HG03558 (cell line): ENCODE results near the gene AGTRAP.

ENCODE experiments used
- ATAC-seq: cut with Tn5 transposase; IDR thresholded peaks from one replicate; pipeline ENCODE4 v1.9.1; 2021; ENCODE audit warnings: moderate number of reproducible peaks; ENCODE audit not compliant: unreplicated experiment; ENCODE audit errors: extremely low read depth

AGTRAP gene

GRCh38 chr1:11735854-11736745 is at the start of gene AGTRAP:
Gene AGTRAP, plus strand, starts transcription at chr1:11736136. Its CDS starts 73 bp downstream, at chr1:11736209.
- no peak for ATAC-seq

- no peak for ATAC-seq
These were observed 47.4 kb upstream of the AGTRAP start for GRCh38 chr1:11688506-11688905.

GRCh38 chr1:11690397-11691301 is 45.3 kb upstream of the AGTRAP start:
- no peak for ATAC-seq

GRCh38 chr1:11691302-11691914 is 44.5 kb upstream of the AGTRAP start, which contains the start of gene DRAXIN:
Gene DRAXIN, plus strand, starts transcription at chr1:11691710. Its CDS starts 14,549 bp downstream, at chr1:11706259.
- ATAC-seq, result no peak

GRCh38 chr1:11691928-11692711 is 43.8 kb upstream of the AGTRAP start:
- no peak for ATAC-seq

- no peak for ATAC-seq
These were observed 42.8 kb upstream of the AGTRAP start for GRCh38 chr1:11693024-11693590.

- no peak for ATAC-seq
These were observed 42.0 kb upstream of the AGTRAP start for GRCh38 chr1:11693917-11694316.

- ATAC-seq, result no peak
These were observed 40.1 kb upstream of the AGTRAP start for GRCh38 chr1:11695861-11696260.

- ATAC-seq, result no peak
These were observed 38.6 kb upstream of the AGTRAP start for GRCh38 chr1:11697188-11697892.

GRCh38 chr1:11697893-11698210 is 38.1 kb upstream of the AGTRAP start:
- no peak for ATAC-seq

GRCh38 chr1:11700601-11701467 is 35.1 kb upstream of the AGTRAP start:
- no peak for ATAC-seq

GRCh38 chr1:11701551-11701961 is 34.4 kb upstream of the AGTRAP start:
- ATAC-seq, result no peak

GRCh38 chr1:11701981-11702803 is 33.7 kb upstream of the AGTRAP start:
- ATAC-seq, result no peak

- ATAC-seq, result no peak
These were observed 32.4 kb upstream of the AGTRAP start for GRCh38 chr1:11703357-11704193.

- ATAC-seq, result no peak
These were observed 31.8 kb upstream of the AGTRAP start for GRCh38 chr1:11704194-11704529.

GRCh38 chr1:11704691-11705475 is 31.1 kb upstream of the AGTRAP start:
- no peak for ATAC-seq
